Retinal pigment epithelial cell (primary cell): ENCODE results near the gene PKP4.

Experiments used
- DNase-seq: peaks from one replicate; pipeline ENCODE4 v3.0.0-alpha.2; 2010; ENCODE audit warnings: low read depth
- H3K4me3 ChIP-seq: 2 replicates; pipeline ENCODE4 v1.5.1; 2011; ENCODE audit warnings: mild to moderate bottlenecking, low read length, control low read depth, moderate library complexity
- CTCF ChIP-seq: conservative IDR thresholded peaks from 2 replicates; pipeline ENCODE4 v1.5.1; 2011; ENCODE audit warnings: low read depth, low read length, control low read depth, inconsistent platforms

The PKP4 gene

GRCh38 chr2:158456309-158457066, at the start of gene PKP4, which contains the start of gene CCDC148:
Gene PKP4 (plus strand): TSS chr2:158456952. CDS start chr2:158533185, 76,233 bp downstream.
Gene CCDC148 (minus strand): TSS chr2:158456753. CDS start chr2:158456439, 314 bp downstream.
- peak within 1 kb of the TSS; percentile 88 for H3K4me3 ChIP-seq
- DNase-seq = peak; percentile 75
- TF ChIP-seq CTCF = peak; percentile 2

GRCh38 chr2:158407031-158407430, 49.7 kb upstream of the PKP4 start:
- DNase-seq = no peak
- no peak overlapping the region for H3K4me3 ChIP-seq
- TF ChIP-seq CTCF = no peak

DNA sequence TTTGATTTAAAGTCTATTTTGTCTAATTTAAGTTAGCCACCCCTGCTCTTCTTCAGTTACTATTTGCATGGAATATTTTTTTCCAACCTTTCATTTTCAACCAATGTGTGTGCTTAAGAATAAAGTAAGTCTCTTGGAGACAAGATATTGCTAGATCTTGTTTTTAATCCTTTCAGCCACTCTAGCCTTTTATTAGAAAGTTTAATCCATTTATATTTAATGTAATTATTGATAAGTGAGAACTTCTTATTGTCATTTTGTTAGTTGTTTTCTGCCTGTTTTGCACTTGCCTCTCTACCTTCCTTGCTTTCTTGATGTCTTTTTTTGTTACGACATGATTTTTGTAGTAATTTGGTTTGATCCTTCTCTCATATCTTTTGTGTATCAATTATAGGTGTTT, 46.6 kb upstream of the PKP4 start:
- no peak for DNase-seq
- TF ChIP-seq CTCF = no peak
- H3K4me3 ChIP-seq = no peak overlapping the region

- DNase-seq = no peak
- no peak for TF ChIP-seq CTCF
- no peak overlapping the region for H3K4me3 ChIP-seq
Observed at GRCh38 chr2:158411748-158412147, 45.0 kb upstream of the PKP4 start.

- no peak for TF ChIP-seq CTCF
- DNase-seq = no peak
- H3K4me3 ChIP-seq = no peak overlapping the region
Observed at GRCh38 chr2:158412206-158412605, 44.5 kb upstream of the PKP4 start.

DNA sequence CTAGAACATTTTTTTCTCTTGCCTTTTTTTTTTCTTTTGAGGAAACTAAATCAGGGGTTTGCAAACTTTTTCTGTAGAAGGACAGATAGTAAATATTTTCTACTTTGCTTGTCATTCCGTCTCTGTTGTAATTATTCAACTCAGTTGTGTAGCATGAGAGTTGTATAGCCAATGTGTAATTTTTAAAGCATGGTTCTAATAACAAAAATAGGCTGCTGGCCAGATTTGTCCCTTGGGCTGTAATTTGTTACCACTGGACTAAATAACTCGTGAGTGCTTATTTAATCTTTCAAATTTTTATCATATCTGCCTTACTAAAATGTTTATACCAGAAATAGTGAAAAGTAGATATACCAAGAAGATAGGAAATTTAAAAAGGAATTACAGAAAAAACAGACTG, 43.2 kb upstream of the PKP4 start:
- no peak for DNase-seq
- no peak overlapping the region for H3K4me3 ChIP-seq
- no peak for TF ChIP-seq CTCF

GRCh38 chr2:158414538-158414937, 42.2 kb upstream of the PKP4 start:
- TF ChIP-seq CTCF = no peak
- H3K4me3 ChIP-seq = no peak overlapping the region
- no peak for DNase-seq
